ENCODE data around the gene MPDZ.

DNA sequence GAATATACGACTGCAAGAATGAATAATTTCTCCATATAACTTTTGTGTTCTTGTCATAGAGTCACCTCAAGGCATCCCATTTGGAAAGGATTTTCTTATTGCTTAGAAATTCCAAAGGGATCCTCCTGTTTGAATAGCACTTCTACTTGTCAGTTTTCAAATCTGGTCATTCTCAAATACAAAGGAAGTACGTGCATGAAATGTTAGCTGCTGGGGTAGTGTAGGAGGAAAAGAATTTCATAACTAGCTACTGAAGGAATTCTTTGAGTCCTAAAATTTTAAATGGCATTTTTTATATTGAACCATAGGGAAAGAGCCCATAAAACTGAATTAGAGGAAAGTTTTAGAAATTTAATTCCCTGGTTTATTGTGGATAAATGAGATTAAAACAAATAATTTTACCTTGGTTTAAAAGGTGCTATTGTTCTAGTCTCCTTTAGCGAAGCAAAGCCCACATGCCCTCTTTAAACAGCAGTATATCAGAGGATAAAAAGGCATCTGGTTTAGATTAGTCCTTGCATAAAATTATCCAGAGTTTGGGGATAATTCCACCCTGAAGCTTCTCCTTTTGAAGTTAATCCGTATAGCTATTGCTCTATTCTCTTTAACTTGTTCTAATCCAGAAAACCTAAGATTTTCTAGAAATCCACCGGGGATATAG, 2.0 kb upstream of the MPDZ start:
- TF ChIP-seq, protein P1, sequence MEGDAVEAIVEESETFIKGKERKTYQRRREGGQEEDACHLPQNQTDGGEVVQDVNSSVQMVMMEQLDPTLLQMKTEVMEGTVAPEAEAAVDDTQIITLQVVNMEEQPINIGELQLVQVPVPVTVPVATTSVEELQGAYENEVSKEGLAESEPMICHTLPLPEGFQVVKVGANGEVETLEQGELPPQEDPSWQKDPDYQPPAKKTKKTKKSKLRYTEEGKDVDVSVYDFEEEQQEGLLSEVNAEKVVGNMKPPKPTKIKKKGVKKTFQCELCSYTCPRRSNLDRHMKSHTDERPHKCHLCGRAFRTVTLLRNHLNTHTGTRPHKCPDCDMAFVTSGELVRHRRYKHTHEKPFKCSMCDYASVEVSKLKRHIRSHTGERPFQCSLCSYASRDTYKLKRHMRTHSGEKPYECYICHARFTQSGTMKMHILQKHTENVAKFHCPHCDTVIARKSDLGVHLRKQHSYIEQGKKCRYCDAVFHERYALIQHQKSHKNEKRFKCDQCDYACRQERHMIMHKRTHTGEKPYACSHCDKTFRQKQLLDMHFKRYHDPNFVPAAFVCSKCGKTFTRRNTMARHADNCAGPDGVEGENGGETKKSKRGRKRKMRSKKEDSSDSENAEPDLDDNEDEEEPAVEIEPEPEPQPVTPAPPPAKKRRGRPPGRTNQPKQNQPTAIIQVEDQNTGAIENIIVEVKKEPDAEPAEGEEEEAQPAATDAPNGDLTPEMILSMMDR (IDR thresholded peaks at IDR 0.05 in 8 of 11, conservative IDR thresholded peaks at IDR 0.05 in 3 of 11) = no peak
- TF ChIP-seq POLR2A (IDR thresholded peaks at IDR 0.05) = no peak
